CD14-positive monocyte (primary cell): ENCODE measurements around the gene OAS2. TPM values are rescaled to one million over a fixed set of nuclear protein-coding genes. Genes with fewer than 3 reads are reported as not detected.

Experiments
- DNase-seq, 3 donors: peaks; one replicate each; pipeline ENCODE4 v3.0.0-alpha.2; 2011 to 2022
- H2AFZ ChIP-seq: 2 replicates; pipeline ENCODE4 v1.6.0; 2012; ENCODE audit warnings: mild to moderate bottlenecking, low read depth, low read length, inconsistent platforms; ENCODE audit not compliant: insufficient read depth, poor library complexity, severe bottlenecking
- H3K27ac ChIP-seq, 2 donors: 1 replicate in 1 of 2; 2 replicates in 1 of 2; pipeline ENCODE4 v1.5.1; 2012 to 2013; ENCODE audit warnings: low read length in 2 of 2, control low read depth in 1 of 2, inconsistent platforms in 1 of 2, low read depth in 1 of 2, mild to moderate bottlenecking in 1 of 2
- H3K27me3 ChIP-seq, 2 donors: one replicate each; pipeline versions ENCODE4 v1.6.0 to v1.6.1; 2011 to 2013; ENCODE audit warnings: low read length in 2 of 2; ENCODE audit not compliant: control insufficient read depth in 2 of 2, insufficient read depth in 2 of 2
- H3K36me3 ChIP-seq, 2 donors: replicated peaks in 1 of 2; 1 replicate in 1 of 2; 2 replicates in 1 of 2; pipeline versions ENCODE4 v1.5.1 to v1.6.1; 2012 to 2013; ENCODE audit warnings: low read length in 2 of 2, control low read depth in 1 of 2, inconsistent platforms in 1 of 2, mild to moderate bottlenecking in 1 of 2; ENCODE audit not compliant: insufficient read depth in 2 of 2, control insufficient read depth in 1 of 2
- H3K4me1 ChIP-seq, 2 donors: 1 replicate in 1 of 2; 2 replicates in 1 of 2; pipeline versions ENCODE4 v1.5.1 to v1.6.1; 2012 to 2013; ENCODE audit warnings: low read length in 2 of 2, control low read depth in 1 of 2, inconsistent platforms in 1 of 2, mild to moderate bottlenecking in 1 of 2, moderate library complexity in 1 of 2; ENCODE audit not compliant: insufficient read depth in 2 of 2, control insufficient read depth in 1 of 2
- H3K4me2 ChIP-seq: replicated peaks from 2 replicates; pipeline ENCODE3; 2012; ENCODE audit warnings: low read length, moderate library complexity, mild to moderate bottlenecking; ENCODE audit not compliant: poor library complexity, severe bottlenecking; ENCODE audit errors: extremely low read depth
- H3K4me3 ChIP-seq, 3 experiments: fragments of 200-600 bp in 1 of 3; sonication (generic) in 1 of 3; replicated peaks in 1 of 3; 1 replicate in 2 of 3; 2 replicates in 1 of 3; pipeline ENCODE4 v1.5.1; 2011 to 2013; ENCODE audit warnings: low read length in 3 of 3, mild to moderate bottlenecking in 3 of 3, control low read depth in 2 of 3, low read depth in 2 of 3, inconsistent platforms in 1 of 3, moderate library complexity in 1 of 3
- H3K79me2 ChIP-seq: 2 replicates; pipeline ENCODE4 v1.6.0; 2012; ENCODE audit warnings: mild to moderate bottlenecking, control low read depth, inconsistent platforms, low read length, moderate library complexity; ENCODE audit not compliant: insufficient read depth
- H3K9ac ChIP-seq: 2 replicates; pipeline ENCODE4 v1.6.0; 2017; ENCODE audit warnings: low read length, mild to moderate bottlenecking; ENCODE audit not compliant: insufficient read depth, poor library complexity, severe bottlenecking
- H3K9me3 ChIP-seq, 2 donors: replicated peaks in 1 of 2; 1 replicate in 1 of 2; 2 replicates in 1 of 2; pipeline versions ENCODE4 v1.5.1 to v1.6.1; 2012 to 2013; ENCODE audit warnings: low read length in 2 of 2, control low read depth in 1 of 2; ENCODE audit not compliant: control insufficient read depth in 1 of 2, insufficient read depth in 1 of 2
- H4K20me1 ChIP-seq: 2 replicates; pipeline ENCODE4 v1.6.0; 2012; ENCODE audit warnings: mild to moderate bottlenecking, low read length, control low read depth, moderate library complexity; ENCODE audit not compliant: insufficient read depth
- H3K27ac Mint-ChIP-seq, 7 donors: one replicate each; pipeline ENCODE4 v1.8.0; 2020; ENCODE audit warnings: mild to moderate bottlenecking in 7 of 7, mixed read lengths in 7 of 7, moderate library complexity in 6 of 7, inconsistent platforms in 2 of 7
- H3K27me3 Mint-ChIP-seq, 3 donors: one replicate each; pipeline ENCODE4 v1.8.0; 2021 to 2022; ENCODE audit warnings: low read depth in 3 of 3, mild to moderate bottlenecking in 3 of 3, mixed read lengths in 3 of 3, moderate library complexity in 3 of 3, inconsistent platforms in 1 of 3
- H3K36me3 Mint-ChIP-seq, 2 donors: one replicate each; pipeline ENCODE4 v1.8.0; 2020; ENCODE audit warnings: mixed read lengths in 2 of 2, inconsistent platforms in 1 of 2, mild to moderate bottlenecking in 1 of 2
- H3K4me1 Mint-ChIP-seq: one replicate; pipeline ENCODE4 v1.8.0; 2020; ENCODE audit warnings: mild to moderate bottlenecking, mixed read lengths
- H3K4me3 Mint-ChIP-seq, 2 donors: one replicate each; pipeline ENCODE4 v1.8.0; 2020; ENCODE audit warnings: mild to moderate bottlenecking in 2 of 2, mixed read lengths in 2 of 2, moderate library complexity in 1 of 2
- H3K9me3 Mint-ChIP-seq, 7 donors: one replicate each; pipeline ENCODE4 v1.8.0; 2020 to 2022; ENCODE audit warnings: mixed read lengths in 7 of 7, mild to moderate bottlenecking in 6 of 7, moderate library complexity in 6 of 7, inconsistent platforms in 2 of 7
- CTCF ChIP-seq: fragments of 200-600 bp; IDR thresholded peaks from one replicate; pipeline ENCODE4 v1.8.0; 2022; ENCODE audit warnings: antibody characterized with exemption, mild to moderate bottlenecking
- WGBS: methylation state at CpG from one replicate; pipeline ENCODE4 v1.1.5; 2013; ENCODE audit warnings: missing lambda C conversion rate; ENCODE audit not compliant: insufficient coverage; 5-methylcytosine and 5-hydroxymethylcytosine counted together
- intact Hi-C, 2 donors: fragments of 100-400 bp; cut with micrococcal nuclease; formaldehyde crosslinking; loops; one replicate each; pipeline versions ENCODE4 v1.15.0 to v1.15.1; 2023
- polyA plus RNA-seq, 3 donors: library from polyadenylated mRNA; depleted of rRNA in 1 of 3; unstranded in 2 of 3; stranded (reverse) in 1 of 3; fragments of 300-500 nt in 2 of 3; fragments of >200 nt in 1 of 3; fragmentation: Illumina TruSeq in 2 of 3; gene quantifications; 1 replicate in 2 of 3; 2 replicates in 1 of 3; pipeline ENCODE4 v1.2.3, GENCODE V29; 2012 to 2021

The OAS2 gene
- polyA plus RNA-seq, 3 donors = 27.7 to 55.9 (median 40.1) TPM

DNA sequence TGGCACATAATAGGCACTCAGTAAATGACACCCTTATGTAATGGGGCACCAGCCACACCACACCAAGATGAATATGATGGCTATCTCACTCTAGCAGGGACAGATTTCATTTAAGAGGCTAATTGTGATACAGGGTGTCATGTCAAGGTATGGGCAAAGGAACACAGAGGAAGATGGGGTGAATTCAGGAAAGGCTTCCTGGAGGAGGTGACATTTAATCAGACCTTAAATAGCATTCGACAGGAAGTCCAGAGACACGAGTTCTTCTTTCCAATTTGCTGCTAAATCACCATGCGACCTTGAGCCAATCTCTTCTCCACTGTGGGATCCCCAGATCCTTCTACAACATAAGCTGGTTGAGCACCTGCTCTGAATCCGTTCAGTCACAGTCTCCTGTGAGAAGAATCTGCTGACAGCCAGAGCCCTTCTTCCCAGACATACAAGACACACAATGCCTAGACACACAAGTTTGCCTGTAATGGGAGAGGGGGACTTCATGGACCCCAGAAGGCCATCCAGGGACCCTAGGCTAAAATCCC lies 76.7 kb downstream of the OAS2 start:
- H3K4me2 ChIP-seq = no peak overlapping the region
- H3K27me3 Mint-ChIP-seq = peaks cover 28 to 60% (median 42%) of the 10 kb centered on the region in 3 donors
- H3K9ac ChIP-seq = no peak overlapping the region
- peaks cover 0 to 4% (median 0%) of the 10 kb centered on the region in 7 donors for H3K9me3 Mint-ChIP-seq
- no peak overlapping the region for H2AFZ ChIP-seq
- H3K4me3 Mint-ChIP-seq = peak overlapping the region in 1 of 2 donors; percentile 62
- H3K27me3 ChIP-seq = peaks cover 34 to 40% of the 10 kb centered on the region in 2 donors
- no peak overlapping the region for H3K27ac ChIP-seq
- peak overlapping the region in 2 of 7 donors; percentile 0 to 76 for H3K27ac Mint-ChIP-seq
- H4K20me1 ChIP-seq = no peaks in the 10 kb centered on the region
- H3K4me3 ChIP-seq = no peak overlapping the region
- H3K9me3 ChIP-seq = no peaks in the 10 kb centered on the region
- H3K4me1 ChIP-seq = no peaks in the 10 kb centered on the region
- DNase-seq = no peak
- no peaks in the 10 kb centered on the region for H3K36me3 Mint-ChIP-seq
- peaks cover 4% of the 10 kb centered on the region for H3K4me1 Mint-ChIP-seq
- no peak for TF ChIP-seq CTCF
- no peaks in the 10 kb centered on the region for H3K79me2 ChIP-seq
- no peaks in the 10 kb centered on the region for H3K36me3 ChIP-seq
- intact Hi-C loops = no loop called here
- whole genome bisulfite sequencing = 72% methylated on average over 3 of the region's 4 CpGs

DNA sequence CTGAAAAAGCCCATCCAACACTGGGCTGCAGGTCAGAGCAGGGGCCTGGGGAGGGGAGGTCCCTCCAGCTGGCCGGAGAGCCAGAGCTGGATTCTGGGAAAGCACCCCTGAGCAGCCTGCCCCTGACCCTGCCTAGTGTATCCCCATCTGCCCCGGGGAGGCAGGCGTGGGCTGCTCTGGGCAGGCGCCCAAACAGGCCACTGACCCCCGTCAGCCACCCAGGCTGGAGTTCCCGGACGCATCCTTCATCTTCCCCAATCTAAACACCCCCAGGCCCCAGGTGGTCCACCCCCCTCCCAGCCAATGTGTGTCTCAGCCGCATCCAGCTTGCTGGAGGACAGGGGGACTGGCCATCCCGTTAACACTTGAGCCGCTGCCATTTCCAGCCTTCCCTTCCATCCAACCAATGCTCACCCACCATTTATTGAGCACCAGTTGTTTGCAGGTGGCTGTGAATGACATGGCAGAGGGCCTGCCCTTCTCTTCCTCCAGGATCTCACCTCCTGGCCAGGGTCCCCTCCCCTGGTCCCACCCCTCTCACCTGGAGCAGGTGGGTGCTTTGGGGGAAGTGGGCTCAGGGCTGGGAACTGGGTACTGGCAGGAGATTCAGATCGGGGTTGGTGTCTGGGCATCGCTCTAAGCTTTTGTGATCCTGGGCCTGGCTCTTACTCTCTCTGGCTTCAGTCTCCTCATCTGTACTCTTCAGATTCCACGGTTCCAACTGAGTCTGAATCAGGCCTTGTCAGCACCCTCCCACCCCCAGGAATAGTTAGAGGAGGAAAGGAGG lies 77.5 kb downstream of the OAS2 start:
- peak overlapping the region in 1 of 2 donors; percentile 72 for H3K4me3 Mint-ChIP-seq
- H3K4me1 Mint-ChIP-seq = peaks cover 4% of the 10 kb centered on the region
- Histone ChIP-seq H3K4me3 (no peak overlapping the region), H3K4me2 (no peak overlapping the region), H2AFZ (no peak overlapping the region), H3K9me3 (no peaks in the 10 kb centered on the region), H3K9ac (no peak overlapping the region), H3K4me1 (no peaks in the 10 kb centered on the region), H4K20me1 (no peaks in the 10 kb centered on the region), H3K79me2 (no peaks in the 10 kb centered on the region), H3K27ac (no peak overlapping the region), H3K27me3 (peaks cover 34 to 40% of the 10 kb centered on the region in 2 donors), H3K36me3 (no peaks in the 10 kb centered on the region)
- H3K36me3 Mint-ChIP-seq = no peaks in the 10 kb centered on the region
- H3K9me3 Mint-ChIP-seq = peaks cover 0 to 4% (median 0%) of the 10 kb centered on the region in 7 donors
- H3K27ac Mint-ChIP-seq = no peak overlapping the region
- intact Hi-C loops = no loop called here
- H3K27me3 Mint-ChIP-seq = peaks cover 28 to 56% (median 40%) of the 10 kb centered on the region in 3 donors
- no peak for TF ChIP-seq CTCF
- DNase-seq = no peak
- WGBS = 90% methylated on average over 10 of the region's 13 CpGs
